ENCODE results near the gene THOC7.

The THOC7 gene

GRCh38 chr3:63819151-63819398 is 44.5 kb downstream of the THOC7 start, which contains the start of gene C3orf49:
TSS of gene C3orf49 (plus strand) at chr3:63819299. CDS start at chr3:63819472, 173 bp downstream.
- no peak within 1 kb of the TSS for H3K4me3 ChIP-seq (ENCODE audit: low read depth, low read length)
- DNase-seq (ENCODE audit: low read depth), result no peak
- no peak for TF ChIP-seq CTCF (IDR thresholded peaks at IDR 0.05; ENCODE audit: control insufficient read depth, extremely low read depth, insufficient read depth)

- peak; percentile 14 for DNase-seq (ENCODE audit: low read depth)
- H3K4me3 ChIP-seq (ENCODE audit: low read depth, low read length), result no peak overlapping the region
- peak; percentile 94 for TF ChIP-seq CTCF (IDR thresholded peaks at IDR 0.05; ENCODE audit: control insufficient read depth, extremely low read depth, insufficient read depth)
Observed at GRCh38 chr3:63818282-63819150, 45.1 kb downstream of the THOC7 start.

- DNase-seq (ENCODE audit: low read depth), result no peak
- no peak overlapping the region for H3K4me3 ChIP-seq (ENCODE audit: low read depth, low read length)
- no peak for TF ChIP-seq CTCF (IDR thresholded peaks at IDR 0.05; ENCODE audit: control insufficient read depth, extremely low read depth, insufficient read depth)
Observed at GRCh38 chr3:63817225-63817624, 46.4 kb downstream of the THOC7 start.

- no peak for TF ChIP-seq CTCF (IDR thresholded peaks at IDR 0.05; ENCODE audit: control insufficient read depth, extremely low read depth, insufficient read depth)
- no peak overlapping the region for H3K4me3 ChIP-seq (ENCODE audit: low read depth, low read length)
- no peak for DNase-seq (ENCODE audit: low read depth)
Observed at GRCh38 chr3:63814237-63814636, 49.4 kb downstream of the THOC7 start.

- DNase-seq (ENCODE audit: low read depth), result no peak
- no peak overlapping the region for H3K4me3 ChIP-seq (ENCODE audit: low read depth, low read length)
- no peak for TF ChIP-seq CTCF (IDR thresholded peaks at IDR 0.05; ENCODE audit: control insufficient read depth, extremely low read depth, insufficient read depth)
Observed at GRCh38 chr3:63809607-63810006, 54.0 kb downstream of the THOC7 start.

- no peak overlapping the region for H3K4me3 ChIP-seq (ENCODE audit: low read depth, low read length)
- no peak for DNase-seq (ENCODE audit: low read depth)
- TF ChIP-seq CTCF (IDR thresholded peaks at IDR 0.05; ENCODE audit: control insufficient read depth, extremely low read depth, insufficient read depth), result no peak
Observed at GRCh38 chr3:63808633-63809032, 55.0 kb downstream of the THOC7 start.
